Activated effector memory CD4-positive, alpha-beta T cell treated with anti-CD3 and anti-CD28 coated beads, Interleukin-2, amount 50 U/mL, for 16 hours (primary cell): Measurements from ENCODE around the gene NLRP6.

Experiments used
- DNase-seq: peaks from one replicate; pipeline ENCODE4 v3.0.0-alpha.2; 2020

Gene NLRP6

DNA sequence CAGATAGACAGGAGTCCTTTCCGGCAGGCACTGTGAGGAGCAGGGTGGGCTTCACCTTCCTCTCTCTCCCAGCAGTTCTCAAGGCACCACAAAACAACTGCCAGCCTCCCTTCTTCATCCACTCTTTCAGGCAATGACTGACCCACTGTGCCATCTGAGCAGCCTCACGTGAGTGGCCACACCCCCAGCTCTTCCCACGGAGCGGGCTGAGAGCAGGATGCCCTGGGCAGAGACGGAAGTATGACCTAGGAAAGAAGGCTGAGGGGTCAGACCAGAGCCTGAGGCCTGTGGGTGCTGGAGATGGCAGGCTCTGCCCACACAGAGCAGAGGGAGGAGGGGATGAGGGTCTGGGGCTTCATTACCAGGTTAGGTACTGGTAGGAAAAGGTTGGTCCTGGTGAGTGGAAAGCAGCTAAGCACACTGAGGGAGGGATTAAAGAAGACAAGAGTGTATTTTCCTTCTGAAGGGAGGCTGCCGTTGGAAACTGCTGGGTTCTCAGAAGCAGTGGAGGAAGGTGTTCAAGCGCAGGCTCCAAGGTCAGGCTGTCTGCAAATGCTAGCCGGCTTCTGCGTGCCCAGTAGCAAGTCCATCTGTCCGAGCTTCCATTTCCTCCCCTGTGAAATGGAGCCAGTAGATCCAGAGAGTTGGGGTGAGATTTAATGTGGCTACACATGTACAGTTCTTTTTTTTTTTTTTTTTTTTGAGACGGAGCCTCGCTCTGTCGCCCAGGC lies 4.6 kb downstream of the NLRP6 start:
- DNase-seq: peak; percentile 59

DNA sequence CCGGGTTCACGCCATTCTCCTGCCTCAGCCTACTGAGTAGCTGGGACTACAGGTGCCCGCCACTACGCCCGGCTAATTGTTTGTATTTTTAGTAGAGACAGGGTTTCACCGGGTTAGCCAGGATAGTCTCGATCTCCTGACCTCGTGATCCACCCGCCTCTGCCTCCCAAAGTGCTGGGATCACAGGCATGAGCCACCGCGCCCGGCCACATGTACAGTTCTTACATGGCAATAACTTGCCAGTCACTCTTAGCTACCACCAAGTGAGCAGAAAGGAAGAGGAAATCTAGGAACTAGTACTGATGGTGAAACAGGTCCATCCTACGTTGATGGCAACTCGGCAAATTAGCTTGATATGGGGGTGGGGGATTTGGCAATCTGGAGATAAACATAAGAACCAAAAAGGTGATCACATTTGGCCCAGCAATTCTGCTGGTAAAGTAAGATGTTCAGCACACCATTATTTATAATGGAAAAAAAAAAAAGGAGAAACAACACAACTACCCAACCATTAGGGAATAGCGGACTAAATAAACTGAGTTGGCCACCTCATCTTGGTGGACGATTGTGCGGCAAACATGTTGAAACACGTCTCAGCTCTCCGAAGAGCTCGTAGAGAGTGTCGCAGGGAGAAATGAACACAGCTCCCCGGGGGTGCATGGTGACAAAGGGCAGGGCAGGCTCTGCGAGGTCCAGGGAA lies 5.3 kb downstream of the NLRP6 start:
- DNase-seq: peak; percentile 44

DNA sequence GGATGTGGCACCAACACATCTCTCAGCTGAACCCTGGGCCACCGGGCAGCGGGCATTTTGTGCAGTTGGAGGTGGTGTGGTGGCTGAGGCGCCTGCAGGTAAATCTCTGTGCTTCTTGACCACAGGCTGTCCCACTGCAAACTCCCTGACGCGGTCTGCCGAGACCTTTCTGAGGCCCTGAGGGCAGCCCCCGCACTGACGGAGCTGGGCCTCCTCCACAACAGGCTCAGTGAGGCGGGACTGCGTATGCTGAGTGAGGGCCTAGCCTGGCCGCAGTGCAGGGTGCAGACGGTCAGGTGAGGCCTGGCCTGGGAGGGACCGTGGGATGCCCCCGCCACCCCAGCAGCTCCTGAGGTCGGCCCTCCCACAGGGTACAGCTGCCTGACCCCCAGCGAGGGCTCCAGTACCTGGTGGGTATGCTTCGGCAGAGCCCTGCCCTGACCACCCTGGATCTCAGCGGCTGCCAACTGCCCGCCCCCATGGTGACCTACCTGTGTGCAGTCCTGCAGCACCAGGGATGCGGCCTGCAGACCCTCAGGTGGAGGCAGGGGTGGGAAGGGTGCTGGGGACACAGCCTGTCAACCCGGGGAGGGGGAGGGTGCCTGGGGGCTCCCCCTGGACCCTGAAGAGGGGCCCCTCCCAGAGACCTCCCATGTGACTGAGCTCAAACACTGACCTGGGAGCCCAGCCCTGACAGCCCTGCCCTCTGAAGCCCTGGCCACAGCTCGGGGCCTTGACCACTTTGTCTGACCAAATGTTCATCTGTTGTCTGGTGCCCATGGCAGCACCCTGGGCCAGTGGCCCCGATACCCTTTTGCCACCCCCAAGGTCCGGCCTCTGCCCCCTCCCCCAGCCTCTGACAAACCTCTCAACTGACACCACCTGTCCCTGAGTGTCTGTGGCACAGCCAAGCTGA lies 6.2 kb downstream of the NLRP6 start:
- peak; percentile 58 for DNase-seq

DNA sequence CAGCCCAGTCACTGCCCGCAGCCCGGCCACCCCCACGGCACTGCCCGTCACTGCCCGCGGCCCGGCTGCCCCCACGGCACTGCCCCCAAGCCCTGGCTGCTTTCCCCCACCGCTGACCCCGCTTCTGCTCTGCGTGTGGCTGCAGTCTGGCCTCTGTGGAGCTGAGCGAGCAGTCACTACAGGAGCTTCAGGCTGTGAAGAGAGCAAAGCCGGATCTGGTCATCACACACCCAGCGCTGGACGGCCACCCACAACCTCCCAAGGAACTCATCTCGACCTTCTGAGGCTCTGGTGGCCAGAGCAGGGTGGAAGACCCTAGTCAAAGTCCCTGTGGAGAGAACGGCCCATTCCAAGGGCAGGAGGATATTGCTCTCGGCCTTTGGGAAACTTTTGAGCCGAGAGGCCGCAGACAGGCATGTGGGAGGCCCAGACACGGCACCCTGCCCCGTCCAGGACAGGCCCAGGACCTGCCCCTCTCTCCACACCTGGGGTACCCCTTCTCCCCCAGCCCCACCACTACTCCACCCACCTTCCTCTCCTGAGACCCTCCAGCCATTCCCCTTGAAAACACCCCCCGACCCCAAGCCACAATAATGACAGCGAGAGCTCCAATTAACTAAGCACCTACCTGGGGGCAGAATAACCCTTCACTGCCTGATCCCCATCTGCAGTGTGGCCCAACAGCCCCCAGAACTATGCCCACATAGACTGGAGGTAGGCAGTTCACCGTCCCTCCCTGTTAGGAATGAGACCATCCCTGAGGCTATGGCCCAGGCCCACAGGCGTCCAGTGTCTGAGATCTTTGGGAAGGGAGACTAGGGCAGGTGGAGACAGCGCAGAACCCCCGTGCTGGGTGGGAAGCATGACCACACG lies 7.0 kb downstream of the NLRP6 start:
- DNase-seq: peak; percentile 52

DNA sequence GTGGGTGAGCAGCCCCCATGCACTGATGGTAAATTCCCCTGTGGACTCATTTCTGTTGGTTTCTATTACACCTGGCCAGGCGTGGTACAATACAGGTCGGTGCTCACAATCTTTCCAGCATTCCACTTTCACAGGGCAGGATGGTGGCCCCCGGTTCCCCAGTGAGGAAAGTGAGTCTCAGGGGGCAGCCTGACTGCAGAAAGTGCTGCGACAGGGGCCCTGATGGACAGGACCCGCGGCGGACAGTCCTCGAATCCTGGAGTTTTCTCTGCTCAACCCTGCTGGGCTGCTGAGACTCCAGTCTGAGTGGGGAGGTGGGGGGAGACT lies 7.7 kb downstream of the NLRP6 start:
- DNase-seq: peak; percentile 56

DNA sequence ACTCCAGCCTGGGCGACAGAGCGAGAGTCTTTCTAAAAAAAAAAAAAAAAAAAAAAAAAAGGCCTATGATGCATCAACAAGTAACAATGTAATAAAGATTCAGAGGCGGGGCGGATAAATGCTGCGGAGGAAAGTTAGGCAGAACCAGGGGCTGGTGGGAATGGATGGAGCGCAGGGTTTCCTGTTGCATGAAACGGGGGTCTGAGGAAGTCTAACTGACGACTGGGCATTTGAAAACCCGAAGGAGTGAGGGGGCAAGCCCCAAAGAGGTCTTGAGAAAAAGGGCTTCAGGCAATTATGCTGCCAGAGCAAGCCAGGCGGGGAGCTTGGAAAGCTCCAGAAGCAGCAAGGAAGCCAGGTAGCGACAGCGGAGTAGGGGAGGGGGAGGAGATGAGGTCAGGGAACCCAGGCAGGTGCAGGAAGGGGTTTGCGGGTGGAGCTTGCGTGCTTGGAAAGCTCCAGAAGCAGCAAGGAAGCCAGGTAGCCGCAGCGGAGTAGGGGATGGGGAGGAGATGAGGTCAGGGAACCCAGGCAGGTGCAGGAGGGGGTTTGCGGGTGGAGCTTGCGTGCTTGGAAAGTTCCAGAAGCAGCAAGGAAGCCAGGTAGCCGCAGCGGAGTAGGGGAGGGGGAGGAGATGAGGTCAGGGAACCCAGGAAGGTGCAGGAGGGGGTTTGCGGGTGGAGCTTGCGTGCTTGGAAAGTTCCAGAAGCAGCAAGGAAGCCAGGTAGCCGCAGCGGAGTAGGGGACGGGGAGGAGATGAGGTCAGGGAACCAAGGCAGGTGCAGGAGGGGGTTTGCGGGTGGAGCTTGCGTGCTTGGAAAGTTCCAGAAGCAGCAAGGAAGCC lies 9.0 kb downstream of the NLRP6 start:
- DNase-seq: peak; percentile 88

DNA sequence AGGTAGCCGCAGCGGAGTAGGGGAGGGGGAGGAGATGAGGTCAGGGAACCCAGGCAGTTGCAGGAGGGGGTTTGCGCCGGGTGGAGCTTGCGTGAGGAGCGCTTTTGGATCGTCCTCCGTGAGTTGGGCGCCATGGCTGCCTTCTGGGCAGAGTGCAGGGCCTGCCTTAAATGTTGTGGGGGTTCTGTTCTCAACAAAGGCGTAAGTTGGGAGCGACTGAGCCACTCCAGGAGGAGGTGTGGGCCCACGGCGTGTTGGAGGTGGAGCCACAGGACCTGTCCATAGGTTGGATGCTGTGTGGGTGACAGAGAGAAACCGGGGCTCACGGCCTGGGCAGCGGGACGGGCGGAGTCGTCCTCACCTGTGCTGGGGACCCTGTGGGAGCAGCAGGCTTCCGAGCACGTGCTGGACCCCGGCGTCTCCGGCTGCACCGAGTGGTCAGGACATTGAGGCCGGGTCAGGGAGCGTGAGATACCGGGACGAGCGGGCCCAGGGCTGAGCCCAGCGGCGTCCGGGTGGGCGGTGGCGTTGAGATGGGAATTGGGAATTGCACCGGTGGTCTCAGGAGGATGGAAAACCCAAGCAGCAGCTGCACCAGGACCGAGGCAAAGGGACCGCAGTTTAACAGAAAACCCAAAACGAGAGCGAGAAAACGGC lies 9.7 kb downstream of the NLRP6 start:
- peak; percentile 85 for DNase-seq

DNA sequence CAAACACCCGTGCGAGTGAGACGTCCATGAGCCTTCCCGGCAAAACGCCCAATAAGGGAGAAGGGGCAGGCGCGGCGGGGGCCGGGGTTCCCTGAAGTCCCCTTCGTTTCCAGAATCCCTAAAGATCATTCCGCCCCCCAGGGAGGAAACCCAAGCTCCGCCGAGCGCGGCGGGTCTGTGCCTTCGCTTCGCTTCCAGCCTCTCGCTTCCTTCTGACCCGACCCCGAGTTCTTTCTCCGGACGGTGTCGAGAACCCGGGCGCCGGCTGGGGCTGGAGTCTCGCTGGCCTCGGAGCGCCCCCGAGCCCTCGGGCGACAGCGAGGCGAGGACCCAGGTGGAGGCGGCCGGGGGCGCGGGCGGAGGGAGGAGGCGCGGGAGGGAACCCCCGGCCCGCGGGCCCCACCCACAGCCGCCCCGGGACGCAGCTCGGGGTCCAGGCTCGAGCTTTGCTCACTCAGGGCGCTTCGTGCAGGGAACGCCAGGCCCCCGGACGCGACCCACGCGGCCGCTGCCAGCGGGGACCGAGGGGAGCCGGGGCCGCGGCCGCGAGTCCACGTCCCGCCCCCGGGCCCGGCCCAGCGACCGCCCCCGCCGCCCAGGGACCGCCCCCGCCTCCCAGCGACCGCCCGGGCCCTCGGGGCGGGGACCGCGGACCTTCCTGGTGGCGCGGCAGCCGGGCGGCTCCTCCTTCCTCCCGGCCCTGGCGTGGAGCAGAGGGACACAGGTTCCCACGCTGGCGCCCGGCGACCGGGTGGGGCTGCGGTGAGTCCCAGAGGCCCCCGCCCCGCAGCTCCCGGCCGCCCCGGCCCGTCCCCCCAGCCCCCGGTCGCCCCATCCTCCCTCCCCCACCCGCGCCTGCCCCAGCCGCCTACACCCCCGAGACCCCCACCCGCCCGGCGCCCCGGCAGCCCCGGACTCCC lies 10.5 kb downstream of the NLRP6 start, which contains the start of gene PGGHG:
Gene PGGHG (plus strand): TSS at position 649 of the 920 bp plus-strand sequence. CDS start 691 bp downstream, outside the sequence.
- peak; percentile 88 for DNase-seq

DNA sequence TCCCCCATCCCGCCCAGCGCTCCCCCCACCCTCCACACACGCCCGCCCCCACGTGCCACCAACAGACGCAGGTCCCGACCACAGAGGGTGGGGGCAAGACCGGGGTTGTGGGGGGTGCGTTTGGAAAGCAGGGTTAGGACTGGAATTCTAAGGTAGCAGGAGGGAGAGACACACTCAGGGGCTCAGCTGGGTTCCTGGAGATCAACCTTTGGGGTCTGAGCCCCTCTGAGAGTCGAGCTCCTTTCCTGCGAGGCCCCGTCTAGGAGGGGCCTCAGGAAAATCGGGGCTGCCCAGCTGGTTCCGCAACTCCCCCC lies 11.1 kb downstream of the NLRP6 start:
- DNase-seq: peak; percentile 70

DNA sequence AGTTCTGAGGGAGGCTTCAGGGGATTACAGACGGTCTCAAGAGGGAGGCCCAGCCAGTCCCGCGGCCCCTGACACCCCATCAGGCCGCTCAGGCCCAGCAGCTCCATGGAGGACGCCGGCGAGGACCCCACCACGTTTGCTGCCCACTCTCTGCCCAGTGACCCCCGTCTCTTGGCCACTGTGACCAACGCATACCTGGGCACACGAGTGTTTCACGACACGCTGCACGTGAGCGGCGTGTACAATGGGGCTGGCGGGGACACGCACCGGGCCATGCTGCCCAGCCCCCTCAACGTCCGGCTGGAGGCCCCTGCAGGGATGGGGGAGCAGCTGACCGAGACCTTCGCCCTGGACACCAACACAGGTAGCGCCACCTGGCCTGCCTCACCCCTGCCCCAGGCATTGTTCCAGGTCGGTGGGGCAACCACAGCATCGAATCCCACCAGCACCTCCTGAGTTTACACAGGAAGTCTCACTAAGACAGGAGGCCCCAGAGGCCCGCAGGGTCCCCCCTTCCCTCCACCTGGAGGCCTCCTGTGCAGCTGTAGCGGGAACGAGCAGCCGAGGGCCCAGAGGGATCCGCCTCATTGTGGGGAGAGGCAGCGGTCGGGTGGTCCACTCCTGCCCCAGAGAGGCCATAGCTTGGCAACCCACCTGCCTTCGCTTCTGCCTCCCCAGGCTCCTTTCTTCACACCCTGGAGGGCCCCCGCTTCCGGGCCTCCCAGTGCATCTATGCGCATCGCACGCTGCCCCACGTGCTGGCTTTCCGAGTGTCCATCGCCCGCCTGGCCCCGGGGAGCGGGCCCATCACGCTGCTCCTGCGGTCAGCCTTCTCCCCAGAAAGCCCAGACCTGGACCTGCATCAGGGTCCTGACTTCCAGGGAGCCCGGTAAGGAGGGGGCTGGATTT lies 11.8 kb downstream of the NLRP6 start:
- DNase-seq: peak; percentile 66

DNA sequence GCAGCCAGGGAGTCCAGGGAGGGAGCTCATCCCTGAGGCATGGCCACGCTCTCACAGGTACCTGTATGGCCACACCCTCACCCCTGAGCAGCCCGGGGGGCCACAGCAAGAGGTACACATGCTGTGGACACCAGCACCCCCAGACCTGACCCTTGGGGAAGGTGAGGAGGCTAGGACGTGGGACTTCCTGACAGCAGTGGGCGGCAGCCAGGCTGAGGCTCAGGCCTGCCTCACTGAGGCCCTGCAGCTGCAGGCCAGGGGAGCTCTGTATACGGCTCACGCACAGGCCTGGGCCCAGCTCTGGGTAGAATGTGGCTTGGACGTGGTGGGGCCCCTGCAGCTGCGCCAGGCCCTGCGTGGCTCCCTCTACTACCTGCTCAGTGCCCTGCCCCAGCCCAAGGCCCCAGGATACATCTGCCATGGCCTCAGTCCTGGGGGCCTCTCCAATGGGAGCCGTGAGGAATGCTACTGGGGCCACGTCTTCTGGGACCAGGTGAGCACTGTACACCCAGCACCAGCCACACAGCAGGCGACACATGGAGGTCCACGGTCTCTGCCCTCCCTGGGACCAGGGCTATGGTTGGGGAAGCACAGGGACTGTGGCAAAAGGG lies 12.5 kb downstream of the NLRP6 start:
- peak; percentile 63 for DNase-seq

DNA sequence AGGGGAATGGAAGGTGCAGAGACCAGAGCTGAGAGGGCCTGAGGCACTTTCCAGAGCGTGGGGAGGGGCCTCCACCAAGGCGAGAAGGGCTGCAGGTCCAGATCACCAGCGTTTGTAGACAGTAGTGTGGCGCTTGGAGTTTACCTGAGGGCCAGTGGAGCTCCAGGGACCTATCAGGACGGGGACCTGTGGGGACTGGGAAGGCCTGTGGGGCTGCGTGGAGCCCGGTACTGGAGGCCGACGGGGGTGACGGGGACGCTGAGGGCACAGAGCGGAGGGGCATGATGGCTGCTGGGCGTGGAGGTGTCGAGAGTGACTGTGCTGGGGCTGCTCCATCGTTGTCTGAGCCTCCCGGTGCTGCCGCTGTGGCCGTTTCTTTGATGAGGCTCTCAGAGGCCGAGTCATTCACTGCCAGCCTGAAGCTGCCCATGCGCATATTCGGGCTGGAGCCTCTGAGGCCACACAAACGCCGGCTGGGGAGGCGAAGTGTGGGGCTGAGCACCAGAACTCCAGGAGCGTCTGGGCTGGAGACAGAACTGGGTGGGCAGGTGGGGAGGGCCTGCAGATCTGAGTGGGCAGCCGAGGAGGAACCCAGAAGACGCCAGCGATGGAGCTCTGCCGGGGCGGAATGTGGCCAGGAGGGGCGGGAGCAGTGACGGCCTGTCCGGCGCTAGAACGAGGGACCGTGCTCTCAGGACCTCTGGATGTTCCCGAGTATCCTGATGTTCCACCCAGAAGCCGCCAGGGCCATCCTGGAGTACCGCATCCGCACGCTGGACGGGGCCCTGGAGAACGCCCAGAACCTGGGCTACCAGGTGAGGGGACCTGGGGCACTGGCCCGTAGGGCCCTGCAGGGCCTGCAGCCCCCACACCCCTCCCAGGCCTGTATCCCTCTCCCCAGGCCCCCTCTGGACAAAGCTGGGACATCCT lies 13.3 kb downstream of the NLRP6 start:
- peak; percentile 61 for DNase-seq

DNA sequence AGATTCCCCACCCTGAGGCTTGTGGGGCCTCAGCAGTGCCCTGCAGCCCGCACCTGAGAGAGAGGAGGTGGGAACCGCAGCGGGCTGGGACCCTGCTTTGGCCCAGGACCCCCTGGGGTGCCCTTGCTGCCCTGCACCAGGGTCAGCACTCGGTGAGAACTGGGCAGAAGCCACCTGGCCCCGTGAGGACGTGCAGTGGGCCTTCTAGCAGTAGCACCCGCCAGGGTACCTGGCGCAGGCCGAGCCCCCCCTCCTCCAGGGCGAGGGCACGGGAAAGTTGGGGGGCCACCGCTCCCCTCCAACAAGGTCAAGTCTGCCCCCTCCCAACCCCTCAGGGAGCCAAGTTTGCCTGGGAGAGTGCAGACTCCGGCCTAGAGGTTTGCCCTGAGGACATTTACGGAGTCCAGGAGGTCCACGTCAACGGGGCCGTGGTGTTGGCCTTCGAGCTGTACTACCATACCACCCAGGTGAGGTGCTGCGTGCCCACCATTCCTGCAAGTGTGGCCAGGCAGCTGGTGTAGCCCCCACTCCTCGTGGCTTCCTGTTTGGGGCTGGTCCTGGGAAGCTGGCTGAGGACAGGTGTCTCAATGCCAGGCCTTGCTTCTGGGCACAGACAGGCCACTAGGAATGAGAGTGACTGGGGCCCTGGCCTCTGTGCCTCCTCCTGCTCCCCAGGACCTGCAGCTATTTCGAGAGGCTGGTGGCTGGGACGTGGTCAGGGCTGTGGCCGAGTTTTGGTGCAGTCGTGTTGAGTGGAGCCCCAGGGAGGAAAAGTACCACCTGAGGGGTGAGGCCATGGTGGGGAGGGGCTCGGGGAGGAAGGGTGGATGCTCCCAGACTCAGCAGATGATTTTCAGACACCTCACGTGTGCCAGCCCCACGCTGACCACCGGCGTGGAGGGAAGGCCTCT lies 14.3 kb downstream of the NLRP6 start:
- peak; percentile 61 for DNase-seq

DNA sequence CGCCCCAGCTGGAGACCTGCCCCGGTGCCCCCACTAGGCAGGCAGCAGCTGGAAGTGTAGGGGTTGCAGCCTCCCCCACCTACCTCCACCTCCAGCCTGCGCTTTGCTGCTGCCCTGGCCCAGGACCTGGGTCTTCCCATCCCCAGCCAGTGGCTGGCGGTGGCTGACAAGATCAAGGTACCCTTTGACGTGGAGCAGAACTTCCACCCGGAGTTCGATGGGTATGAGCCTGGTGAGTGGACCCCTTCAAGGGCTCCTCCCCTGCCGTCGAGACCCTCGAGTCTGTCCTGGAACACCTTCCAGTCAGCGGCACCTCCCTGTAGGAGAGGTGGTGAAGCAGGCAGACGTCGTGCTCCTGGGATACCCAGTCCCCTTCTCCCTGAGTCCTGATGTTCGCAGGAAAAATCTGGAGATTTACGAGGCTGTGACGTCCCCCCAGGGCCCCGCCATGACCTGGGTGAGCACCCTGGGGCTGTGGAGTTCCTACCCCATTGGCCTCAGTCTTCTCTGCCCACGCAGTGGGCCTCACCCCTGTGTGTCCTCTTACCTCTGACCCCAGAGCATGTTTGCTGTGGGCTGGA lies 15.2 kb downstream of the NLRP6 start:
- peak; percentile 63 for DNase-seq

DNA sequence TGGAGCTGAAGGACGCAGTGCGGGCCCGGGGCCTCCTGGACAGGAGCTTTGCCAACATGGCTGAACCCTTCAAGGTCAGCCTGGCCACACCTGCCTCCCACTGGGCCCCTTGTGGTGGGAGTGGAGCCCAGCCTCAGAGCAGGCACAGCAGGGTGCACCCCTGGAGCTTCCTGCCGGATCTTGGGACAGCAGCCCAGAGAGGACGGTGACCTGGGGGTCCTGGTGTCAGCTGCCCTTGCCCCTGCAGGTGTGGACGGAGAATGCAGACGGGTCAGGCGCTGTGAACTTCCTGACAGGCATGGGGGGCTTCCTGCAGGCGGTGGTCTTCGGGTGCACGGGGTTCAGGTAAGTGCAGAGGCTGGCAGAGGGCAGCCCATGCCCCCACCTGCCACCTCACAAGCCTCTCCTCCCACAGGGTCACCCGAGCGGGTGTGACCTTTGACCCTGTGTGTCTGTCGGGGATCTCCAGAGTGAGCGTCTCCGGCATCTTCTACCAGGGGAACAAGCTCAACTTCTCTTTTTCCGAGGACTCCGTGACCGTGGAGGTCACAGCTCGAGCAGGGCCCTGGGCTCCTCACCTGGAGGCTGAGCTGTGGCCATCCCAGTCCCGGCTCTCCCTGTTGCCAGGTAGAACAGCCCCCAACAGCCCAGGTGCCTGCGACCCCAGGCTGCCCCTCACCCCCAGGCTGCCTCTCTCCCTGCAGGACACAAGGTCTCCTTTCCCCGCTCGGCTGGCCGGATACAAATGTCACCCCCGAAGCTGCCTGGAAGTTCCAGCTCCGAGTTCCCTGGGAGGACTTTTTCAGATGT lies 15.8 kb downstream of the NLRP6 start:
- DNase-seq: peak; percentile 60
